Activated naive CD4-positive, alpha-beta T cell treated with anti-CD3 and anti-CD28 coated beads, Interleukin-2, amount 50 U/mL, for 72 hours (primary cell): ENCODE results near the gene TRAF3IP3. TPM values are rescaled to one million over a fixed set of nuclear protein-coding genes. Genes with fewer than 3 reads are reported as not detected.
A peak's percentile ranks its signal among the peaks of the same experiment; 100 is the strongest.

Experiments used
- ATAC-seq, 2 donors: fragments of 150-1000 bp; cut with Tn5 transposase; 2 replicates each; pipeline ENCODE4 v1.10.0; 2021; ENCODE audit warnings: mild to moderate bottlenecking in 2 of 2, moderate library complexity in 2 of 2
- DNase-seq, 2 donors: peaks; one replicate each; pipeline ENCODE4 v3.0.0; 2021 to 2022; ENCODE audit warnings: low spot score in 2 of 2
- H3K27ac Mint-ChIP-seq, 2 donors: one replicate each; pipeline ENCODE4 v1.8.0; 2022; ENCODE audit warnings: mild to moderate bottlenecking in 2 of 2, mixed read lengths in 2 of 2
- H3K36me3 Mint-ChIP-seq, 2 donors: one replicate each; pipeline ENCODE4 v1.8.0; 2022; ENCODE audit warnings: mixed read lengths in 2 of 2
- H3K9me3 Mint-ChIP-seq, 2 donors: one replicate each; pipeline ENCODE4 v1.8.0; 2022; ENCODE audit warnings: mixed read lengths in 2 of 2
- total RNA-seq, 2 donors: library from RNA; stranded (reverse); gene quantifications; one replicate each; pipeline ENCODE4 v1.2.3, GENCODE V29; 2022

Gene TRAF3IP3
- total RNA-seq, 2 donors from 2014 or later: 108 to 158 TPM

DNA sequence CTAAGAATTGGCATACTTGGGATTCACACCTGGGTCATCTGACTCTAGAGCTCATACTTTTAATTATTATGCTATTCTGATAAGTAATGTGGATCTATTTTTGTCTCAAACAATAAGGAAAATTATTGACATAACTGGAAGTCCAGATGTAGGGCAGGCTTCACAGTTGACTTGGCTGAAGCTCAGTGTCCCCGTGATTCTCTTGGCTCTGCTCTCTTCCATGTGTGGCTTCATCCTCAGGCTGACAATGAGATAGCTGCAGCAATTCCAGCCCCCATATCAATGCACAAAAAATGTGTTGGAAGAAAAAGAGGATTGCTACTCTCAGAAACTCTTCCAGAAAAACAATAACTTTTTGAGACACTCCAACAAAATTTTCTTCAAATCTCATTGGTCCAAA, 27.4 kb upstream of the TRAF3IP3 start:
- peaks cover 8 to 16% of the 10 kb centered on the region in 2 donors for H3K36me3 Mint-ChIP-seq
- H3K9me3 Mint-ChIP-seq: peaks cover 10 to 11% of the 10 kb centered on the region in 2 donors
- DNase-seq (no peak), ATAC-seq (no peak)
- H3K27ac Mint-ChIP-seq: no peak overlapping the region

DNA sequence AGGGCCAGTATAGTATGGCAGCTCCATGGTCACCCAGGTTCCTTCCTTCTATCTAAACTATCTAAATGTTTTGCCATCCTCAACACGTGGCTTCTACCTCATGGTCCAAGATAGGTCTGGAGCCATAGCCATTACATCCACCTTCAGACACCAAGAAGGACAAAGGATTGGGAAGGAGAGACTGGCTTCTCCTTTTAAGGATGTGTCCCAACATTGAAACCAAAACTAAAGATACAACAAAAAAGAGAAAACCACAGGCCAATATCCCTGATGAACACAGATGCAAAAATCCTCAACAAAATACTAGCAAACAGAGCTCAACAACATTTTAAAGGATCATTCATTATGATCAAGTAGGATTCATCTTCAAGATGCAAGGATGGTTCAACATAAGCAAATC, 26.4 kb upstream of the TRAF3IP3 start:
- DNase-seq: no peak
- peaks cover 10 to 11% of the 10 kb centered on the region in 2 donors for H3K9me3 Mint-ChIP-seq
- H3K27ac Mint-ChIP-seq: no peak overlapping the region
- no peak for ATAC-seq
- H3K36me3 Mint-ChIP-seq: peaks cover 8 to 12% of the 10 kb centered on the region in 2 donors

GRCh38 chr1:209732725-209733124, 23.1 kb upstream of the TRAF3IP3 start:
- no peak for DNase-seq
- H3K9me3 Mint-ChIP-seq: peaks cover 8 to 10% of the 10 kb centered on the region in 2 donors
- peak overlapping the region in 1 of 2 donors; percentile 31 for H3K27ac Mint-ChIP-seq
- no peak for ATAC-seq
- peaks cover 11 to 13% of the 10 kb centered on the region in 2 donors for H3K36me3 Mint-ChIP-seq

GRCh38 chr1:209733409-209734192, 22.3 kb upstream of the TRAF3IP3 start:
- Mint-ChIP-seq H3K27ac (peak overlapping the region in 1 of 2 donors; percentile 31), H3K36me3 (peaks cover 11 to 13% of the 10 kb centered on the region in 2 donors), H3K9me3 (peaks cover 8 to 10% of the 10 kb centered on the region in 2 donors)
- ATAC-seq (peak; percentile 10 to 73), DNase-seq (no peak)

- Mint-ChIP-seq H3K27ac (peak overlapping the region in 1 of 2 donors; percentile 52), H3K36me3 (peaks cover 4 to 5% of the 10 kb centered on the region in 2 donors), H3K9me3 (peaks cover 3 to 9% of the 10 kb centered on the region in 2 donors)
- ATAC-seq (peak; percentile 54 to 83), DNase-seq (no peak)
Measured at GRCh38 chr1:209736490-209737117, 19.2 kb upstream of the TRAF3IP3 start.

GRCh38 chr1:209737118-209737505, 18.7 kb upstream of the TRAF3IP3 start:
- peaks cover 3 to 9% of the 10 kb centered on the region in 2 donors for H3K9me3 Mint-ChIP-seq
- no peak overlapping the region for H3K27ac Mint-ChIP-seq
- no peak for DNase-seq
- peaks cover 4 to 5% of the 10 kb centered on the region in 2 donors for H3K36me3 Mint-ChIP-seq
- no peak for ATAC-seq

GRCh38 chr1:209738270-209738669, 17.6 kb upstream of the TRAF3IP3 start:
- Mint-ChIP-seq H3K36me3 (peaks cover 4 to 5% of the 10 kb centered on the region in 2 donors), H3K9me3 (peaks cover 3 to 9% of the 10 kb centered on the region in 2 donors), H3K27ac (no peak overlapping the region)
- no peak for ATAC-seq
- DNase-seq: no peak

DNA sequence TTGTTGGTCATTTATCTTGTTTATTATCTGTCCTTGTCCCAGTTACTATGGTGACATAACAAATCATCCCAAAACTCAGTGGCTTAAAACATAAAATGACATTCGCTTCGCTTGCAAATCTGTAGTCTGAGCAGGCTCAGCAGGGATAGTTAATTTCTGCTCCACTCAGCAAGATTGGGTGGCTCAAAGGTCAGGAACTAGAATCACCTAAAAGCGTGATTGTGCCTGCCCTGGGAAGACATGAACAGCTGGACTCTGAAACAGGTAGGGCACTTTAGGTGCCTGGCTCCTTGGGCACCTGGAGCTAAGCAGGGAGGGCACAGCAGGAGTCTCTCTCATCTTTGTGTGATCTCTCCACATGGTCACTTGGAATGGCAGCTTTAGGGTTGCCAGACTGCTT, 14.7 kb upstream of the TRAF3IP3 start:
- Mint-ChIP-seq H3K27ac (peak overlapping the region; percentile 15 to 93), H3K9me3 (peaks cover 3 to 9% of the 10 kb centered on the region in 2 donors), H3K36me3 (peaks cover 4 to 5% of the 10 kb centered on the region in 2 donors)
- ATAC-seq: no peak
- DNase-seq: no peak

DNA sequence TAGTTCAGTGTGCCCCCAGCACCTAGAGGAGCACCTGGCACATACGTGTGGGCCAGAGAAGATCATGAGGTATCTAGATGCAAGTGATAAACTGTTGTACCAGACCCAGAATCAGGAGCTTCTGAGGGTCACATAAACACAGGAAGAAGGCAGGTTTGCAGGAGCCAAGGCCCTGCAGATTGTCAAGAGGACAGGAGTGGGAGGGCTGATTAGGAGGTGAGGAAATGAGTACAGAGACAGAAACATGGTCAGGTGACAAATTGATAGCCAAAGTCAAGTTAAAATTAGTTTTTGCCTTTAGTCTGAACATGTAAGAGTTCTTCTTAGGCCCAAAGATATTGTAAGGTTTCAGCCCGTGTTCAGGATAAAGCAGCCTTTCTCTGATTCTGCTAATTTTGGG, 14.0 kb upstream of the TRAF3IP3 start:
- peak overlapping the region; percentile 15 to 93 for H3K27ac Mint-ChIP-seq
- DNase-seq (no peak), ATAC-seq (no peak)
- peaks cover 4 to 5% of the 10 kb centered on the region in 2 donors for H3K36me3 Mint-ChIP-seq
- peaks cover 3 to 9% of the 10 kb centered on the region in 2 donors for H3K9me3 Mint-ChIP-seq

DNA sequence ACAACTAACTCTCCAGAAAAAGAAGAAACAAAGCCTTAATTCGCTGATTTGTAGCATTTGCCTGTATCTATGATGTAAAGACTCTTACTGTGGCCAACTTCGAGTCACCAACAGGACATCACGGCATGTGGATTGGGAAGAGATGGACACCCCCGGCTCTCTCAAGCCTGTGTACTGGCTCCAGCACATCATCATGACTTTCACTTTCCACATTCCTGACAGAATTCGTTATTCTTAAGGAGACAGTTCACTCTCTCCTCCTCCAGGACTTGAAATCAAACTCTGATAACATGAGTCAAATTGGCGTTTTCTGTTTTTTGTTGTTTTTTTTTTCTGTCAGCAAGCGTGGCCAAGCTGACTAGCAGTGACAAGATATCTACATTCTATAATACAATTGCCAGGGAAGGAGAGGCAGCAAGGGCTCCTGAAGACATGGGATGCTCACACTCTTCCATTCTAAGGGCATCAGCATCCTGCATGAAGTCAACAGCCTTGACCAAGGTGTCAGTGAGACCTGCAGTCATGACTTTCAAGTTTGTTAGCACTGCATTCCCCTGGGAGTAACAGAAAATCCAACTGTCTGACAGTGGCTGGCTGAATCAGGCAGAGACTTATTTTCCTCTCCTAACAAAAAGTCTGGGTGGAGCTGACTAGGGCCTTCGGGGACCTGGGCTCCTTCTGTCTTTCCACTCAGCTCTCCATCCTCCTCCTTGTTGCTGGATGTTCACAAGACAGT, 13.3 kb upstream of the TRAF3IP3 start:
- peaks cover 0 to 4% of the 10 kb centered on the region in 2 donors for H3K9me3 Mint-ChIP-seq
- DNase-seq (no peak), ATAC-seq (no peak)
- H3K36me3 Mint-ChIP-seq: no peaks in the 10 kb centered on the region
- H3K27ac Mint-ChIP-seq: peak overlapping the region; percentile 32 to 64

GRCh38 chr1:209743145-209743482, 12.7 kb upstream of the TRAF3IP3 start:
- ATAC-seq (no peak), DNase-seq (no peak)
- Mint-ChIP-seq H3K9me3 (peaks cover 0 to 4% of the 10 kb centered on the region in 2 donors), H3K27ac (peak overlapping the region; percentile 32 to 64), H3K36me3 (no peaks in the 10 kb centered on the region)

DNA sequence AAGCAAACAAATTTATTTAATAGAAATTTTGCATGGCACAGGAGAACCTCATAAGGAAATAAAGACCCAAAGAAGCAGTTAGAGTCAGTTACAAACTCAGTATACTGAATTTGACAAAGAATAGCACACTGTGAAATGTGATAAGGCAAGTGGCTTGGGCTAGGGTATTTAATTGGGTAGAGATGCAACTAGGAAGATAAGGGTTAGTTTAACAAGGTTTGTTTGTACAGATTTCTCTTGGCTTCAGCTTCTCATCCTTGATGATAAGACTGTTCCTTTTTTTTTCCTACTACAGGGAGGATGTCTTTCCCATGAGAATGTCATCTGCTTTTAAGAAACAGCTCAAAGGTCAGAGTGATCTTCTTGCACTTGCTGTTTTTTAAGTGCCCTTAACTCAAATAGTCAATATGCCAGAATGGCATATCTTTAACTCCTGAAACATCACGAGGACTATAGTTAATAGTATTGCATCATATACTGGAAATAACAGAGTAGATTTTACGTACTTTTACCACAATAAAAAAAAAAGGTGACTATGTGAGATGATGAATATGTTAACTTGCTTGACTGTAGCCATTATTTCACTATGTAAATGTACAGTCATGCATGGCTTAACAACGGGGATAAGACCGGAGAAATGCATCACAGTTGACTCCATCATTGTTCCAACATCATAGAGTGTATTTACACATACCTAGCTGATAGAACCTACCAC, 9.2 kb upstream of the TRAF3IP3 start:
- no peak for DNase-seq
- ATAC-seq: no peak
- Mint-ChIP-seq H3K9me3 (no peaks in the 10 kb centered on the region), H3K27ac (peak overlapping the region; percentile 16 to 46), H3K36me3 (no peaks in the 10 kb centered on the region)

GRCh38 chr1:209747580-209748262, 8.1 kb upstream of the TRAF3IP3 start:
- H3K9me3 Mint-ChIP-seq: no peaks in the 10 kb centered on the region
- peak; percentile 58 to 86 for ATAC-seq

GRCh38 chr1:209748620-209749019, 7.2 kb upstream of the TRAF3IP3 start:
- no peaks in the 10 kb centered on the region for H3K9me3 Mint-ChIP-seq
- no peaks in the 10 kb centered on the region for H3K36me3 Mint-ChIP-seq
- H3K27ac Mint-ChIP-seq: peak overlapping the region; percentile 88 to 99
- no peak for ATAC-seq
- no peak for DNase-seq

More at GRCh38 chr1:209747580-209748262, 8.1 kb upstream of the TRAF3IP3 start:
- no peaks in the 10 kb centered on the region for H3K36me3 Mint-ChIP-seq
- peak; percentile 93 to 98 for DNase-seq
- H3K27ac Mint-ChIP-seq: peak overlapping the region; percentile 88 to 99

- Mint-ChIP-seq H3K9me3 (no peaks in the 10 kb centered on the region), H3K27ac (peak overlapping the region; percentile 73 to 99), H3K36me3 (no peaks in the 10 kb centered on the region)
- ATAC-seq (peak in 1 of 2 donors; percentile 31), DNase-seq (no peak)
Measured at GRCh38 chr1:209749205-209749604, 6.6 kb upstream of the TRAF3IP3 start.
